Progenitor cell of endocrine pancreas (in vitro differentiated cells): Measurements from ENCODE around the gene PPP1R2B. TPM values are rescaled to one million over a fixed set of nuclear protein-coding genes. Genes with fewer than 3 reads are reported as not detected.
"Not testable (repeated sequence)": the region's sequence is repeated elsewhere in the genome, so short reads cannot be mapped to it uniquely, and the experiment has no call there.

Experiments
- DNase-seq: peaks from one replicate; pipeline ENCODE4 v3.0.0; 2021; ENCODE audit warnings: low spot score; ENCODE audit not compliant: unreplicated experiment
- H3K27ac Mint-ChIP-seq: 2 replicates; pipeline ENCODE4 v1.8.0; 2021; ENCODE audit warnings: mild to moderate bottlenecking, moderate library complexity, mixed read lengths
- H3K27me3 Mint-ChIP-seq: 2 replicates; pipeline ENCODE4 v1.8.0; 2021; ENCODE audit warnings: mixed read lengths
- H3K36me3 Mint-ChIP-seq: 2 replicates; pipeline ENCODE4 v1.8.0; 2022; ENCODE audit warnings: mixed read lengths; ENCODE audit not compliant: insufficient read depth
- H3K4me1 Mint-ChIP-seq: 2 replicates; pipeline ENCODE4 v1.8.0; 2021; ENCODE audit warnings: low read depth, mixed read lengths
- H3K4me3 Mint-ChIP-seq: 2 replicates; pipeline ENCODE4 v1.8.0; 2021; ENCODE audit warnings: low read depth, mild to moderate bottlenecking, moderate library complexity, mixed read lengths
- H3K9me3 Mint-ChIP-seq: 2 replicates; pipeline ENCODE4 v1.8.0; 2021; ENCODE audit warnings: low read depth, mixed read lengths
- total RNA-seq: library from RNA; stranded (reverse); gene quantifications from 2 replicates; pipeline ENCODE4 v1.2.1, GENCODE V29; 2021
- TF ChIP-seq, protein P1 (sequence below): fragments of 200-600 bp; sonication (generic); IDR thresholded peaks from one replicate; pipeline ENCODE4 v1.5.0; 2021; ENCODE audit warnings: antibody characterized with exemption, mild to moderate bottlenecking; ENCODE audit not compliant: unreplicated experiment

PPP1R2B gene
- total RNA-seq, 1 donor from 2014 or later: not detected

DNA sequence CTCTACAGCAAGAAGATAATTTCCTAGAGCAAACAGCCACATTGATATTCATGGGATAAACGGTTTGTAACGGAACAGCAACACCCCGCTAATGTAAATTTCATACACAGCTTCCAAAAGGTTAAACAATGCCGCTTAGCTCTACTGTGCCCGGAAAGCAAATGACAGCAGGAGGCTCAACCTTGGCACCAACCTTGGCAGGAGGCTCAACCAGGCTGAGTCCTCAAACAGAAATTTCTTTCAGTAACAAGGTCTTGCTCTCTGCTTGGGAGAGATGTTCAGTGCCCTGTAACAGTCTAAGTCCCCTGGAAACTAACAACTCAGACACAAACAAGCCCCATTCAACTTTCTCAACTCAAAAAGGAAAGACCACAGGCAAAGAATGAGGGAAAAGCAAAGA, 11.1 kb upstream of the PPP1R2B start:
- Mint-ChIP-seq H3K9me3 (no peaks in the 10 kb centered on the region), H3K4me3 (no peak overlapping the region), H3K27me3 (no peaks in the 10 kb centered on the region), H3K27ac (no peak overlapping the region), H3K36me3 (no peaks in the 10 kb centered on the region), H3K4me1 (no peaks in the 10 kb centered on the region)
- TF ChIP-seq, protein P1, sequence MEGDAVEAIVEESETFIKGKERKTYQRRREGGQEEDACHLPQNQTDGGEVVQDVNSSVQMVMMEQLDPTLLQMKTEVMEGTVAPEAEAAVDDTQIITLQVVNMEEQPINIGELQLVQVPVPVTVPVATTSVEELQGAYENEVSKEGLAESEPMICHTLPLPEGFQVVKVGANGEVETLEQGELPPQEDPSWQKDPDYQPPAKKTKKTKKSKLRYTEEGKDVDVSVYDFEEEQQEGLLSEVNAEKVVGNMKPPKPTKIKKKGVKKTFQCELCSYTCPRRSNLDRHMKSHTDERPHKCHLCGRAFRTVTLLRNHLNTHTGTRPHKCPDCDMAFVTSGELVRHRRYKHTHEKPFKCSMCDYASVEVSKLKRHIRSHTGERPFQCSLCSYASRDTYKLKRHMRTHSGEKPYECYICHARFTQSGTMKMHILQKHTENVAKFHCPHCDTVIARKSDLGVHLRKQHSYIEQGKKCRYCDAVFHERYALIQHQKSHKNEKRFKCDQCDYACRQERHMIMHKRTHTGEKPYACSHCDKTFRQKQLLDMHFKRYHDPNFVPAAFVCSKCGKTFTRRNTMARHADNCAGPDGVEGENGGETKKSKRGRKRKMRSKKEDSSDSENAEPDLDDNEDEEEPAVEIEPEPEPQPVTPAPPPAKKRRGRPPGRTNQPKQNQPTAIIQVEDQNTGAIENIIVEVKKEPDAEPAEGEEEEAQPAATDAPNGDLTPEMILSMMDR: no peak
- no peak for DNase-seq

DNA sequence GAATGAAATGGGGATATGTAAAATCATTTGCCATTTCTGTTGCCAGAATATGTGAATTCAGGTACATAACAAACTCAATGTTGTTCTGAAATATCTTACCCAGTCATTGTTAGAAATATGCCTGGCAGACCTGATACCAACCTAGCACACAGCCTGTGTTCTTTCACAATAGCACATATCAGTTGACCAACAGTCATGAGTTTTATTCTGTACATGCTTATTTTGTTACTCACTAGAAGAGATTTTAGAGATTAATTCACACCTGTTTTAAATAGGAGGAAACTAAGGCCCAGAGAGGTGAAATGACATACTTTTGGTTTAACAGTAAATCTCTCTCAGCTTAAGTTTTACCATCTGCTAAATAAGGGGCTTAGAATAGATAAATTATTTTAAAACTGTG, 8.4 kb upstream of the PPP1R2B start:
- no peak overlapping the region for H3K4me3 Mint-ChIP-seq
- no peaks in the 10 kb centered on the region for H3K27me3 Mint-ChIP-seq
- no peaks in the 10 kb centered on the region for H3K9me3 Mint-ChIP-seq
- no peak for DNase-seq
- TF ChIP-seq, protein P1: no peak
- H3K36me3 Mint-ChIP-seq: no peaks in the 10 kb centered on the region
- no peak overlapping the region for H3K27ac Mint-ChIP-seq
- H3K4me1 Mint-ChIP-seq: no peaks in the 10 kb centered on the region

DNA sequence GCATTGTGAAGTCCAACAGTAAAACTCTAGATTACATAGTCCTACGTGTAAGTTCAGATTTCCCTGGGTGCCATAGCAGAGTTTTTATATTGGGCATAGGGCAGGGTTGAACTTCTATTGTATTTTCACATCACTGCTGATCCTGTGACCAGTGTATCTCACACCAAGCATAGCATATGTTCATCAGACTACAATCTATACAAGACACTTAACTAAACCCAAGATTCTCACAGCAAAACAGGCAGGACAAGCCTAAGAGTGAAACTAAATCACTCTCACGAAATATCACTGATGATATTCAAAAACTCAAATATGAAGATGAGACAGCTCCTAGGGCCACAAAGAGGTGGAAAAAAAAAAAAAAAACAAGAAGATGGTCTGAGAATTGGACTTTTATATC, 3.2 kb upstream of the PPP1R2B start:
- no peak for DNase-seq
- TF ChIP-seq, protein P1: no peak
- H3K4me1 Mint-ChIP-seq: no peaks in the 10 kb centered on the region
- H3K27ac Mint-ChIP-seq: no peak overlapping the region
- H3K27me3 Mint-ChIP-seq: no peaks in the 10 kb centered on the region
- H3K9me3 Mint-ChIP-seq: peaks cover 5% of the 10 kb centered on the region
- H3K36me3 Mint-ChIP-seq: no peaks in the 10 kb centered on the region
- no peak overlapping the region for H3K4me3 Mint-ChIP-seq

DNA sequence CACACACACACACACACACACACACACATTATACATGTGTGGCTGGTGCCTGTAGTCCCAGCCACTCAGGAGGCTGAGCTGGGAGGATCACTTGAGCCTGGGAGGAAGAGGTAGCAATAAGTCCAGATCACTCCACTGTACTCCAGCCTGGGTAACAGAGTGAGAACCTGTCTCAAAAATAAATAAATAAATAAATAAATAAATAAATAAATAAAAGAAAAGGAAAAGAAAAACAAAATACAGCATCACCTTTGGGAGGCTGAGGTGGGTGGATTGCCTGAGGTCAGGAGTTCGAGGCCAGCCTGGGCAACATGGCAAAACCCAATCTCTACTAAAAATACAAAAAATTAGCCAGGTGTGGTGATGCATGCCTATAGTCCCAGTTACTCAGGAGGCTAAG, 1.6 kb upstream of the PPP1R2B start:
- not testable (repeated sequence) for H3K27me3 Mint-ChIP-seq, H3K36me3 Mint-ChIP-seq, H3K27ac Mint-ChIP-seq, H3K4me1 Mint-ChIP-seq, DNase-seq, H3K4me3 Mint-ChIP-seq, H3K9me3 Mint-ChIP-seq

DNA sequence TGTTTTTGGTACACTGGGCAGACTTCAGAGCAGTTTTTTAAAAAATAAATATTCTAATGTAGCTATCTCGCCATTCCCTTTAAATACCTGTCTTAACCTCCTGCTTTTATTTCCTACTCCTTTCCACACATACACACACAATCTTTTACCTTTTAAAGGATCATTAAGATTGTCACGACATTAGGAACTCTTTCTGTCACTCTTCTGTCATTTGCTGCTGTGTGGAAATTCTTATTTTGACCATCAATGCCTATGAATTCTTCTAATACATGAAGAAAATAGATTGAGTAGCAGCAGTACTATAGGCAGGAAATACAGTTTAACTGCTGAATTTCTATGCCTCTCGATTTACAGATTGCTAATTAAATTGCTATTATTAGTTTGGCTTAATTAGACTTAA, 1.8 kb downstream of the PPP1R2B start:
- no peaks in the 10 kb centered on the region for H3K4me1 Mint-ChIP-seq
- no peaks in the 10 kb centered on the region for H3K27me3 Mint-ChIP-seq
- H3K36me3 Mint-ChIP-seq: peaks cover 3% of the 10 kb centered on the region
- no peak overlapping the region for H3K4me3 Mint-ChIP-seq
- no peak overlapping the region for H3K27ac Mint-ChIP-seq
- H3K9me3 Mint-ChIP-seq: peaks cover 25% of the 10 kb centered on the region
- TF ChIP-seq, protein P1: no peak
- no peak for DNase-seq

DNA sequence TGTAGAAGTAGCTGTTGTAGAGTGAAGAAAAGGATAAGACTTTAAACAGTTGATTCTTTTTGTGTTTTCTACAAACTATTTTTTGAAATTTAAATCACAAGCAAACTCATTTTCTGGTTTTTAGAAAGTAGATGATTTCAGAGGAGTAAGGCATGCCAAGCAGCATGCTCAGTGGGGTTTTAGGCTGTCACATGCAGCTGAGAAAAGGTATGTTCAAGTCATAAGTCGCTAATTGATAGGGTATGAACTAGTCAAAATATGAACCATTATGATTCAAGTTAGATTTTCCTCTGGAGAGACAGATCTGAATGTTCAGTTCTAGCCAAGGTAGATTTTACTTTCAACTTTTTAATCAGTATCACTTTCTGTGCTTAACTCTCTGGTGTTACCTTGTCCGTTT, 3.0 kb downstream of the PPP1R2B start:
- H3K27me3 Mint-ChIP-seq, H3K36me3 Mint-ChIP-seq, H3K27ac Mint-ChIP-seq, DNase-seq, H3K4me3 Mint-ChIP-seq, H3K4me1 Mint-ChIP-seq: not testable (repeated sequence)
- peaks cover 25% of the 10 kb centered on the region for H3K9me3 Mint-ChIP-seq
